Loucy (cell line): ENCODE results near the gene FGF22.

Experiments
- H2AFZ ChIP-seq: fragments of 200-600 bp; sonication (generic); 2 replicates; pipeline ENCODE4 v1.6.0; 2016; ENCODE audit warnings: antibody characterized with exemption, mild to moderate bottlenecking, low read length, moderate library complexity
- H3F3A ChIP-seq: fragments of 200-600 bp; 2 replicates; pipeline ENCODE4 v1.6.0; 2016; ENCODE audit warnings: antibody characterized with exemption, low read depth, mild to moderate bottlenecking
- H3K27me3 ChIP-seq: fragments of 200-600 bp; sonication (generic); 2 replicates; pipeline ENCODE4 v1.6.1; 2014; ENCODE audit warnings: low read length, mild to moderate bottlenecking; ENCODE audit not compliant: insufficient read depth, poor library complexity, severe bottlenecking
- H3K36me3 ChIP-seq: fragments of 200-600 bp; sonication (generic); 2 replicates; pipeline ENCODE4 v1.6.1; 2016; ENCODE audit warnings: low read length; ENCODE audit not compliant: insufficient read depth
- H3K4me1 ChIP-seq: fragments of 200-600 bp; sonication (generic); 2 replicates; pipeline ENCODE4 v1.5.1; 2014; ENCODE audit warnings: low read length, mild to moderate bottlenecking; ENCODE audit not compliant: insufficient read depth, poor library complexity, severe bottlenecking
- H3K4me2 ChIP-seq: fragments of 200-600 bp; sonication (generic); 2 replicates; pipeline ENCODE4 v1.6.0; 2014; ENCODE audit warnings: antibody characterized with exemption, low read length, low read depth, mild to moderate bottlenecking; ENCODE audit not compliant: poor library complexity, severe bottlenecking
- H3K4me3 ChIP-seq: fragments of 200-600 bp; sonication (generic); 2 replicates; pipeline ENCODE4 v1.5.1; 2014; ENCODE audit warnings: low read length, mild to moderate bottlenecking, mixed read lengths; ENCODE audit not compliant: poor library complexity, severe bottlenecking
- H3K79me2 ChIP-seq: fragments of 200-600 bp; sonication (generic); 2 replicates; pipeline ENCODE4 v1.6.1; 2014; ENCODE audit warnings: low read length; ENCODE audit not compliant: insufficient read depth
- H3K9ac ChIP-seq: fragments of 200-600 bp; sonication (generic); 2 replicates; pipeline ENCODE4 v1.6.0; 2014; ENCODE audit warnings: mild to moderate bottlenecking, low read depth, low read length, moderate library complexity; ENCODE audit not compliant: poor library complexity, severe bottlenecking
- H3K9me2 ChIP-seq: fragments of 200-600 bp; sonication (generic); replicated peaks from 2 replicates; pipeline ENCODE4 v1.6.1; 2016; ENCODE audit warnings: low read depth, low read length, mixed read lengths
- H3K9me3 ChIP-seq: fragments of 200-600 bp; sonication (generic); 2 replicates; pipeline ENCODE4 v1.6.1; 2014; ENCODE audit warnings: mild to moderate bottlenecking, antibody characterized with exemption, low read length, low read depth; ENCODE audit not compliant: insufficient read depth
- H4K20me1 ChIP-seq: fragments of 200-600 bp; sonication (generic); 2 replicates; pipeline ENCODE4 v1.6.0; 2014; ENCODE audit warnings: antibody characterized with exemption, low read length, mild to moderate bottlenecking; ENCODE audit not compliant: insufficient read depth, poor library complexity, severe bottlenecking
- EZH2phosphoT487 ChIP-seq: fragments of 200-600 bp; IDR thresholded peaks from 2 replicates; pipeline ENCODE4 v1.6.1; 2018; ENCODE audit warnings: antibody characterized with exemption, mild to moderate bottlenecking, moderate library complexity, borderline replicate concordance
- TF ChIP-seq, protein P1 (sequence below): fragments of 200-600 bp; sonication (generic); conservative IDR thresholded peaks from 2 replicates; pipeline ENCODE4 v1.5.1; 2014; ENCODE audit warnings: mild to moderate bottlenecking, antibody characterized with exemption, low read length

Gene FGF22

DNA sequence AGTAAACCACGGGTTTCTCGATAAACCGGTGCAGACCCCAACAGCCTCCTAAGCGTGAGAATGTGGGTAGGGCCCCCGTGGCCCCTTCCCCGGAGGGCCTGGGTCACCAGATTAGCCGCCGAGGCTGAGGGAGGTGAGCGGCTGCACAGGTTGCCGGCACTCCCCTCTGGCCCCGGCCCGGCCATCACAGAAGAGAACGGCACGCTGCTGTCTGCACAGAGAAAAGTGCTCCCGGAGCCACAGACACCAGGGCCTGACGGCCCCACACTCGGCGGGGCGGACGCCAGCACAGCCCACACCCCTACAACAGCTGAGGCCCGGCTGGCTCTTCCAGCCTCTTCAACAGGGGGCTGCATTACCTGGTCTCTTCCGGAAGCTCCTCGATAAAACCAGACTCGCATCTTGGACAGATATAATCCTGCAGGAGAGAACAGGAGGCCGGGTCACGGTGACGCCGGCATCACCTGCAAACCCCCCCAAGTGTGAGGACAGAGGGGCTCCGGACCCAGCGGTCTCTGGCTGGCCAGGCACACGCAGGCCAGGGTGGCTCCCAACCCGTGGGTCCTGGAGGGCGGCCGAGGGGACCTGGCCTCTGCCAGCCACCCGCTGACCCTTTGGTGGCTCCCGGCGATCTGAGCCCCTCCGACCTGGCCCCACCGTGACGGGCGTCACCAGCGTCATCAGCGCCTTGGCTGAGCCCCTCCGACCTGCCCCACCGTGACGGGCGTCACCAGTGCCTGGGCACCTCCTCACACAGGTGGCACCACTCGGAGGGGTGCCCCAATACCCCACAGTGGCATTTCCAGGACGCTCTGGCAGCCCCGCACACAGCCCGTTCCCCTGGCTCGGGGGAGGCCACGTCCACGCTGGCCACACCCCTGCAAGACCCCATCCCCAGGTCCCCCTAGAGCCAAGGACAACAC is 13.0 kb downstream of the FGF22 start:
- TF ChIP-seq, protein P1, sequence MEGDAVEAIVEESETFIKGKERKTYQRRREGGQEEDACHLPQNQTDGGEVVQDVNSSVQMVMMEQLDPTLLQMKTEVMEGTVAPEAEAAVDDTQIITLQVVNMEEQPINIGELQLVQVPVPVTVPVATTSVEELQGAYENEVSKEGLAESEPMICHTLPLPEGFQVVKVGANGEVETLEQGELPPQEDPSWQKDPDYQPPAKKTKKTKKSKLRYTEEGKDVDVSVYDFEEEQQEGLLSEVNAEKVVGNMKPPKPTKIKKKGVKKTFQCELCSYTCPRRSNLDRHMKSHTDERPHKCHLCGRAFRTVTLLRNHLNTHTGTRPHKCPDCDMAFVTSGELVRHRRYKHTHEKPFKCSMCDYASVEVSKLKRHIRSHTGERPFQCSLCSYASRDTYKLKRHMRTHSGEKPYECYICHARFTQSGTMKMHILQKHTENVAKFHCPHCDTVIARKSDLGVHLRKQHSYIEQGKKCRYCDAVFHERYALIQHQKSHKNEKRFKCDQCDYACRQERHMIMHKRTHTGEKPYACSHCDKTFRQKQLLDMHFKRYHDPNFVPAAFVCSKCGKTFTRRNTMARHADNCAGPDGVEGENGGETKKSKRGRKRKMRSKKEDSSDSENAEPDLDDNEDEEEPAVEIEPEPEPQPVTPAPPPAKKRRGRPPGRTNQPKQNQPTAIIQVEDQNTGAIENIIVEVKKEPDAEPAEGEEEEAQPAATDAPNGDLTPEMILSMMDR: no peak
- TF ChIP-seq EZH2phosphoT487: no peak
- no peak overlapping the region for H2AFZ ChIP-seq
- no peak overlapping the region for H3K9ac ChIP-seq
- peaks cover 57% of the 10 kb centered on the region for H4K20me1 ChIP-seq
- no peaks in the 10 kb centered on the region for H3K27me3 ChIP-seq
- H3K79me2 ChIP-seq: peaks cover 60% of the 10 kb centered on the region
- no peaks in the 10 kb centered on the region for H3K9me2 ChIP-seq
- no peak overlapping the region for H3K4me3 ChIP-seq
- H3K4me2 ChIP-seq: no peak overlapping the region
- no peaks in the 10 kb centered on the region for H3K4me1 ChIP-seq
- H3K9me3 ChIP-seq: no peaks in the 10 kb centered on the region
- peaks cover 52% of the 10 kb centered on the region; the same call in 1 of the 2 replicates for H3K36me3 ChIP-seq
- no peaks in the 10 kb centered on the region for H3F3A ChIP-seq

DNA sequence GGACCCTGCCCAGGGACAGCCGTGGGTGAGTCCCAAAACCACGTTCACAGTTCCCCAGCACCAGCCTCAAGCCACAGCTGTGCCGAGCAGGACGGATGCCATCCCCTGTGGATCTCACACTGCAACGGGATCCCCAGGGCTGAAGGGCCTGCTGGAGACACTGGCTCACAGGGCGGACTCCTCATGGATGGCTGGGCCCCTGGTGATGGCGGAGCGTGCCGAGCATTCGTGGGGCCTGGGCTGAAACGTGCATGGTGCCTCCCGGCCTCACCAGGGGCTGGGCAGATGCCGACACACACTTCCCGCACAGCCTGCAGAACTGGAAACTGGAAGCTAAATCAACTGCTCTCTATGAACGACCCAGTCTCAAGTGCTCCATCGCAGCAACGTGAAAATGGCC is 13.7 kb downstream of the FGF22 start:
- Histone ChIP-seq H3K27me3 (no peaks in the 10 kb centered on the region), H3K4me3 (no peak overlapping the region), H3K4me1 (no peaks in the 10 kb centered on the region), H3K4me2 (no peak overlapping the region), H3K9me3 (no peaks in the 10 kb centered on the region), H2AFZ (no peak overlapping the region), H3K9ac (no peak overlapping the region), H3K9me2 (no peaks in the 10 kb centered on the region), H3K79me2 (peaks cover 67% of the 10 kb centered on the region), H4K20me1 (peaks cover 63% of the 10 kb centered on the region), H3K36me3 (peaks cover 50% of the 10 kb centered on the region; the same call in 1 of the 2 replicates), H3F3A (no peaks in the 10 kb centered on the region)
- TF ChIP-seq, protein P1: no peak

DNA sequence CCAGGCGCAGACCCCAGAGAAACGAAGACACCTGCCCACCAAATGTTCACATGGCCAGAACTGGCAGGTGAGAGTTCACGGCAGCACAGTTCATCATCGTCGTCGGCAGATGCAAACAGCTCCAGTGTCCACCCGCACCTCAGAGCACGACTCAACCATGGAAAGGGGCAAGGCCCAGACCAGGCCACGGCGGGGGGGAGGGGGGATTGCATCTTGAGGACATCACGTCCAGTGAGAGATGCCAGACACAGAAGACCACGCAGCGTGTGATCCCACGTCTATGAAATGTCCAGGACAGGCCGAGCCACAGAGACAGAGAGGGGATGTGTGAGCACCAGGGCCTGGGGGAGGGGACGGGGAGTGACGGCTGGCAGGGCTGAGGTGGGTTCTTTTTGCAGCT is 16.0 kb downstream of the FGF22 start:
- no peaks in the 10 kb centered on the region for H3K27me3 ChIP-seq
- no peaks in the 10 kb centered on the region for H3F3A ChIP-seq
- peaks cover 90% of the 10 kb centered on the region for H3K79me2 ChIP-seq
- H2AFZ ChIP-seq: no peak overlapping the region
- no peak overlapping the region for H3K9ac ChIP-seq
- TF ChIP-seq EZH2phosphoT487: no peak
- TF ChIP-seq, protein P1: no peak
- H3K4me1 ChIP-seq: peaks cover 6% of the 10 kb centered on the region
- no peak overlapping the region for H3K4me3 ChIP-seq
- peaks cover 86% of the 10 kb centered on the region for H4K20me1 ChIP-seq
- no peaks in the 10 kb centered on the region for H3K9me3 ChIP-seq
- H3K36me3 ChIP-seq: peaks cover 38% of the 10 kb centered on the region; the same call in 1 of the 2 replicates
- no peak overlapping the region for H3K4me2 ChIP-seq
- no peaks in the 10 kb centered on the region for H3K9me2 ChIP-seq
